OCI-LY3 (cell line): ENCODE data around the gene SCAP.

ENCODE experiments used
- H2AFZ ChIP-seq: fragments of 200-600, 300-600 bp; shearing (Covaris generic); 2 replicates; pipeline ENCODE4 v1.6.0; 2014; ENCODE audit warnings: antibody characterized with exemption, low read depth, low read length
- H3K27ac ChIP-seq: fragments of 200-600, 300-600 bp; sonication (generic); 2 replicates; pipeline ENCODE4 v1.5.1; 2014; ENCODE audit warnings: mild to moderate bottlenecking, low read length, moderate library complexity, mixed read lengths
- H3K27me3 ChIP-seq: fragments of 200-600, 300-600 bp; sonication (generic); 2 replicates; pipeline ENCODE4 v1.6.1; 2014; ENCODE audit warnings: low read depth, low read length, mixed read lengths
- H3K36me3 ChIP-seq: fragments of 200-600, 300-600 bp; sonication (generic); replicated peaks from 2 replicates; pipeline ENCODE3; 2014; ENCODE audit warnings: low read depth, low read length, mixed read lengths
- H3K4me1 ChIP-seq: fragments of 300-600, 200-600 bp; sonication (generic); 2 replicates; pipeline ENCODE4 v1.6.1; 2014; ENCODE audit warnings: low read length, mixed read lengths
- H3K4me2 ChIP-seq: fragments of 200-600, 300-600 bp; sonication (generic); 2 replicates; pipeline ENCODE4 v1.6.1; 2014; ENCODE audit warnings: low read length, mixed read lengths
- H3K4me3 ChIP-seq: fragments of 300-600, 200-600 bp; sonication (generic); 2 replicates; pipeline ENCODE4 v1.5.1; 2014; ENCODE audit warnings: antibody characterized with exemption, mild to moderate bottlenecking, low read length, moderate library complexity
- H3K79me2 ChIP-seq: fragments of 300-600, 200-600 bp; shearing (Covaris generic); 2 replicates; pipeline ENCODE4 v1.6.1; 2014; ENCODE audit warnings: mild to moderate bottlenecking, low read length, mixed read lengths
- H3K9ac ChIP-seq: fragments of 300-600, 200-600 bp; shearing (Covaris generic); 2 replicates; pipeline ENCODE4 v1.6.0; 2014; ENCODE audit warnings: mild to moderate bottlenecking, low read length, moderate library complexity
- H3K9me3 ChIP-seq: fragments of 200-600, 300-600 bp; shearing (Covaris generic); 2 replicates; pipeline ENCODE4 v1.6.1; 2014; ENCODE audit warnings: low read length, mixed read lengths; ENCODE audit not compliant: insufficient read depth
- H4K20me1 ChIP-seq: fragments of 200-600, 300-600 bp; sonication (generic); 2 replicates; pipeline ENCODE4 v1.6.1; 2016; ENCODE audit warnings: low read length, mixed read lengths; ENCODE audit not compliant: insufficient read depth
- EZH2phosphoT487 ChIP-seq: fragments of 200-600 bp; shearing (Covaris generic); IDR thresholded peaks from 2 replicates; pipeline ENCODE4 v1.6.1; 2018; ENCODE audit warnings: antibody characterized with exemption, mixed run types, low read depth
- TF ChIP-seq, protein P1 (sequence below): fragments of 200-600, 300-600 bp; sonication (generic); IDR thresholded peaks from 2 replicates; pipeline ENCODE4 v1.5.1; 2014; ENCODE audit warnings: antibody characterized with exemption, low read length, low read depth

SCAP gene

GRCh38 chr3:47455806-47456452 is 19.8 kb downstream of the SCAP start:
- H3K9me3 ChIP-seq, result no peaks in the 10 kb centered on the region
- H3K4me1 ChIP-seq, result no peaks in the 10 kb centered on the region
- peaks cover 81% of the 10 kb centered on the region for H3K79me2 ChIP-seq
- H3K36me3 ChIP-seq, result peaks cover 7% of the 10 kb centered on the region
- H3K27me3 ChIP-seq, result no peaks in the 10 kb centered on the region
- no peak overlapping the region for H2AFZ ChIP-seq
- no peak overlapping the region for H3K4me2 ChIP-seq
- no peak for TF ChIP-seq EZH2phosphoT487
- TF ChIP-seq, protein P1, sequence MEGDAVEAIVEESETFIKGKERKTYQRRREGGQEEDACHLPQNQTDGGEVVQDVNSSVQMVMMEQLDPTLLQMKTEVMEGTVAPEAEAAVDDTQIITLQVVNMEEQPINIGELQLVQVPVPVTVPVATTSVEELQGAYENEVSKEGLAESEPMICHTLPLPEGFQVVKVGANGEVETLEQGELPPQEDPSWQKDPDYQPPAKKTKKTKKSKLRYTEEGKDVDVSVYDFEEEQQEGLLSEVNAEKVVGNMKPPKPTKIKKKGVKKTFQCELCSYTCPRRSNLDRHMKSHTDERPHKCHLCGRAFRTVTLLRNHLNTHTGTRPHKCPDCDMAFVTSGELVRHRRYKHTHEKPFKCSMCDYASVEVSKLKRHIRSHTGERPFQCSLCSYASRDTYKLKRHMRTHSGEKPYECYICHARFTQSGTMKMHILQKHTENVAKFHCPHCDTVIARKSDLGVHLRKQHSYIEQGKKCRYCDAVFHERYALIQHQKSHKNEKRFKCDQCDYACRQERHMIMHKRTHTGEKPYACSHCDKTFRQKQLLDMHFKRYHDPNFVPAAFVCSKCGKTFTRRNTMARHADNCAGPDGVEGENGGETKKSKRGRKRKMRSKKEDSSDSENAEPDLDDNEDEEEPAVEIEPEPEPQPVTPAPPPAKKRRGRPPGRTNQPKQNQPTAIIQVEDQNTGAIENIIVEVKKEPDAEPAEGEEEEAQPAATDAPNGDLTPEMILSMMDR, result no peak
- no peak overlapping the region for H3K27ac ChIP-seq
- H3K9ac ChIP-seq, result no peak overlapping the region
- H4K20me1 ChIP-seq, result peaks cover 34% of the 10 kb centered on the region
- no peak overlapping the region for H3K4me3 ChIP-seq

DNA sequence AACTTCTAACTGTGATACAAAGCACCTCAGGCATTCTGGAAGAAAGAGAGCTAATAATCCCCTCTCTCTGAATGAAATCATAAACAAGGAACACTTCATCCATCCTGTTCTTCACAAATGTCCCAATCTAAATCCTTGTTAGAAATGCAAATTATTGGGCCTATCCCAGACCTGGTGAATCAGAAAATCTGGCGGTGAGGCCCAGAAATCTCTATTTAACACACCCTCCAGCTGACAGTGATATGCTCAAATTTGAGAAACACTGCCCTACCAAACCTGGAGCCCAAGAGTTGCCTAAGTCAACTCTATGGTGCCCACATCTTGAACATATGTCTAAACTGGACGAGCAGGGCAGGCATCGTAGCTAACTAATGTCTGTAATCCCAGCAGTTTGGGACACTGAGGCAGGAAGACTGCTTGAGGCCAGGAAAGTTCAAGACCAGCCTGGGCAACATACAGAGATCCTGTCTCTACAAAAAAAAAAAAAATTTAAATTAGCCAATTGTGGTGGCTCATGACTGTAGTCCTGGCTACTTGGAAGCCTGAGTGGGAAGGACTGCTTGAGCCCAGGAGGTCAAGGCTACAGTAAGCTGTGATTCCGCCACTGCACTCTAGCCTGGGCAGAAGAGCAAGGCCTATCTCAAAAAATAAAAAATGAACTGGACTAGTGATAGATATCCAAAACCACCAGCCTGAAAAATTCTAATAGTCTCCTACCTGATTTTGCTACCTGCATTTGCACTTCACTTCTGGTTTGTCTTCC is 23.1 kb downstream of the SCAP start:
- no peaks in the 10 kb centered on the region for H3K4me1 ChIP-seq
- H2AFZ ChIP-seq, result no peak overlapping the region
- no peak for TF ChIP-seq EZH2phosphoT487
- TF ChIP-seq, protein P1, result no peak
- no peak overlapping the region for H3K4me2 ChIP-seq
- no peak overlapping the region for H3K9ac ChIP-seq
- peaks cover 33% of the 10 kb centered on the region for H4K20me1 ChIP-seq
- peaks cover 4% of the 10 kb centered on the region for H3K36me3 ChIP-seq
- H3K4me3 ChIP-seq, result no peak overlapping the region
- no peaks in the 10 kb centered on the region for H3K27me3 ChIP-seq
- peaks cover 68% of the 10 kb centered on the region for H3K79me2 ChIP-seq
- H3K9me3 ChIP-seq, result no peaks in the 10 kb centered on the region
- H3K27ac ChIP-seq, result no peak overlapping the region

GRCh38 chr3:47444103-47444502 is 31.6 kb downstream of the SCAP start:
- peaks cover 73% of the 10 kb centered on the region for H3K79me2 ChIP-seq
- H3K27me3 ChIP-seq, result no peaks in the 10 kb centered on the region
- no peaks in the 10 kb centered on the region for H3K9me3 ChIP-seq
- TF ChIP-seq EZH2phosphoT487, result no peak
- TF ChIP-seq, protein P1, result no peak
- no peaks in the 10 kb centered on the region for H3K4me1 ChIP-seq
- no peak overlapping the region for H3K4me2 ChIP-seq
- H3K4me3 ChIP-seq, result no peak overlapping the region
- no peak overlapping the region for H2AFZ ChIP-seq
- peaks cover 29% of the 10 kb centered on the region for H4K20me1 ChIP-seq
- H3K27ac ChIP-seq, result no peak overlapping the region
- H3K36me3 ChIP-seq, result peaks cover 21% of the 10 kb centered on the region
- H3K9ac ChIP-seq, result no peak overlapping the region

- no peak overlapping the region for H3K27ac ChIP-seq
- H3K4me3 ChIP-seq, result no peak overlapping the region
- H4K20me1 ChIP-seq, result peaks cover 29% of the 10 kb centered on the region
- H3K4me1 ChIP-seq, result no peaks in the 10 kb centered on the region
- H3K9ac ChIP-seq, result no peak overlapping the region
- H2AFZ ChIP-seq, result no peak overlapping the region
- H3K36me3 ChIP-seq, result peaks cover 25% of the 10 kb centered on the region
- TF ChIP-seq, protein P1, result no peak
- TF ChIP-seq EZH2phosphoT487, result no peak
- H3K9me3 ChIP-seq, result no peaks in the 10 kb centered on the region
- no peaks in the 10 kb centered on the region for H3K27me3 ChIP-seq
- H3K79me2 ChIP-seq, result peaks cover 69% of the 10 kb centered on the region
- no peak overlapping the region for H3K4me2 ChIP-seq
Measured at GRCh38 chr3:47443611-47443995, 32.1 kb downstream of the SCAP start.
